ENCODE measurements around the gene RIPK1.

- TF ChIP-seq MYC (IDR thresholded peaks at IDR 0.05; ENCODE audit: insufficient read depth, insufficient read length, insufficient replicate concordance, low read length, severe bottlenecking) (no peak), TARDBP (IDR thresholded peaks at IDR 0.05; ENCODE audit: borderline replicate concordance) (no peak), ZNF207 (IDR thresholded peaks at IDR 0.05; ENCODE audit: borderline replicate concordance) (no peak), CTCF (IDR thresholded peaks at IDR 0.05 in 2 of 3, conservative IDR thresholded peaks at IDR 0.05 in 1 of 3; ENCODE audit: control insufficient read depth in 2 of 3, extremely low read depth in 1 of 3, insufficient read depth in 1 of 3, low read depth in 3 of 3, low read length in 3 of 3) (no peak), USF2 (IDR thresholded peaks at IDR 0.05; ENCODE audit: borderline replicate concordance, low read depth, low read length) (no peak), ELK1 (IDR thresholded peaks at IDR 0.05; ENCODE audit: low read depth, low read length) (no peak), ZNF384 (IDR thresholded peaks at IDR 0.05; ENCODE audit: borderline replicate concordance, low read depth, low read length) (no peak), POLR2A (IDR thresholded peaks at IDR 0.05; ENCODE audit: low read depth, low read length) (no peak)
These were observed 3.3 kb downstream of the RIPK1 start for GRCh38 chr6:3071568-3071967.

All from GM12878 (cell line).